HG03103 (cell line): Measurements from ENCODE around the gene MPZL1.

Experiments
- ATAC-seq: cut with Tn5 transposase; IDR thresholded peaks from one replicate; pipeline ENCODE4 v1.9.1; 2021; ENCODE audit warnings: low read depth; ENCODE audit not compliant: unreplicated experiment

Gene MPZL1

DNA sequence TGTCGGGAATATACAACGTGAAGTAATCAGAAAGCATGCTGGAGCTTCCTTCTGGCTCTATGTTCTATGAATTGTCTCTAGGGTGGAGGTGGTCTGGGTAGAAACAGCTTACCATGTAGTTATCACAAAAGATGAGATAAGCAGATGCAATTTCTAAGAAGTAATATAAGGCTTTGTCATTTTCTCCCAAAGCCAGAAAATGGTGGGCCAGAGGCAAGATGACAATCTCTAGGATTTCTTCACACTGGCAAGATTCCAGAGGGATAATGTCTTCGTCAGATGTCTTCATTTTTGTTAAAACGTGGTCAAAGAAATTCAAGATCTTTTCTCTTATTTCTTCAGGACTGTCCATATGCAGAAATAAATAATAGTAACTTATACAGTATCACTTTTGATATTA lies 114.4 kb downstream of the MPZL1 start:
- no peak for ATAC-seq

DNA sequence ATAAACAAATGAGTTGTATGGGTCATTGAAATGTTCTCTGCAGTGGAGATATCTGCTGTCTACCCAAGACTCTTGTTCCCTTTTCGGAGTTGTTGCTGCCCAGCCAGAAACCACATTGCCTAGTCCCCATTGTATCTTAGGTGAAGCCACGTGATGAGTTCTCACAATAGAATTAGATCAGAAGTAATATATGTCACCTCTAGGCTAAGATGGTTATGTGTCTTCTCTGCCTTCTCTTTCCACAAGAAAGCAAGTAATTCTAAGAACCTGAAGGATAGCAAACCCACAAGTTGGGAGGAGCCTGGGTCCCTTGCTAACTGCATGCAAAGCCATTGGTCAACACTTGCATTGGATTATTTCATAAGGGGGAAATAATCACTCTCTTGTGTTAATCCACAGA lies 115.5 kb downstream of the MPZL1 start:
- no peak for ATAC-seq

DNA sequence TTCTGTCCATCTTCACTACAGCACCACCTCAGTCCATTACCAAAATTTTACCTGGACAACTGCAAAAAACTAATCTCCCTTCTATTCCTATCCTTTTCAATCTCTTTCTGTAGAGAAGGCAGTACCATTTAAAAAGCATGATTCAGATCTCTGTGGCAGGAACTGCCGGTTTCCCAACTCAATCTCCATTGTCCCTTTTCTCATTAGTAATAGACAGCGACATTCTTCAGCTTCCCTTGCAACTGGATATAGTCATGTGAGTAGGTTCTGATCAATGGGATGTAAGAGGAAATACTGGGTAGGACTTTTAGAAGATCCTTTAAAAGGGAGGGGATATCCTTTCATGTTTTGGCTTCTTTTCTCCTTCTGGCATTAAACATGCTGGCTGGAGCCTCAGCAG lies 117.2 kb downstream of the MPZL1 start:
- no peak for ATAC-seq
